DND-41 (cell line): Measurements from ENCODE around the gene TOR2A.

Source experiments
- ATAC-seq: fragments of 200-7000 bp; cut with Tn5 transposase; 3 replicates; pipeline ENCODE4 v1.9.1; 2021; ENCODE audit warnings: low read depth; ENCODE audit not compliant: insufficient read depth
- DNase-seq: peaks from one replicate; pipeline ENCODE4 v3.0.0-alpha.2; 2020
- H2AFZ ChIP-seq: 2 replicates; pipeline ENCODE4 v1.6.0; 2012; ENCODE audit warnings: low read depth, low read length
- H3K27ac ChIP-seq: 2 replicates; pipeline ENCODE4 v1.5.1; 2012; ENCODE audit warnings: low read length, inconsistent platforms
- H3K27me3 ChIP-seq: fragments of 200-600 bp; sonication (generic); 2 replicates; pipeline ENCODE4 v1.6.0; 2012; ENCODE audit warnings: low read length, mild to moderate bottlenecking, inconsistent platforms; ENCODE audit not compliant: insufficient read depth, poor library complexity
- H3K36me3 ChIP-seq: 2 replicates; pipeline ENCODE4 v1.5.1; 2012; ENCODE audit warnings: low read length, inconsistent platforms; ENCODE audit not compliant: insufficient read depth
- H3K4me1 ChIP-seq: 2 replicates; pipeline ENCODE4 v1.5.1; 2012; ENCODE audit warnings: mild to moderate bottlenecking, low read length; ENCODE audit not compliant: insufficient read depth
- H3K4me2 ChIP-seq: 2 replicates; pipeline ENCODE4 v1.6.0; 2012; ENCODE audit warnings: mild to moderate bottlenecking, moderate library complexity, low read length, inconsistent platforms; ENCODE audit not compliant: insufficient read depth
- H3K4me3 ChIP-seq, 2 experiments: fragments of 200-600 bp in 1 of 2; shearing (Covaris generic) in 1 of 2; 2 replicates each; pipeline ENCODE4 v1.5.1; 2012 to 2016; ENCODE audit warnings: inconsistent platforms in 2 of 2, low read length in 2 of 2, mild to moderate bottlenecking in 2 of 2, low read depth in 1 of 2, moderate library complexity in 1 of 2
- H3K79me2 ChIP-seq: 2 replicates; pipeline ENCODE4 v1.6.0; 2012; ENCODE audit warnings: low read length, inconsistent platforms; ENCODE audit not compliant: insufficient read depth
- H3K9ac ChIP-seq: 2 replicates; pipeline ENCODE4 v1.6.0; 2012; ENCODE audit warnings: low read depth, mild to moderate bottlenecking, inconsistent platforms, low read length, moderate library complexity
- H3K9me3 ChIP-seq: 2 replicates; pipeline ENCODE4 v1.5.1; 2012; ENCODE audit warnings: low read length, moderate library complexity, mild to moderate bottlenecking, inconsistent platforms; ENCODE audit not compliant: insufficient read depth, severe bottlenecking
- H4K20me1 ChIP-seq: 2 replicates; pipeline ENCODE4 v1.6.0; 2012; ENCODE audit warnings: low read length; ENCODE audit not compliant: insufficient read depth
- EZH2 ChIP-seq: IDR thresholded peaks from 3 replicates; pipeline ENCODE4 v1.6.1; 2012; ENCODE audit warnings: borderline replicate concordance, low read depth, mild to moderate bottlenecking, moderate library complexity, low read length, inconsistent platforms; ENCODE audit not compliant: severe bottlenecking
- TF ChIP-seq, protein P1 (sequence below): IDR thresholded peaks from 2 replicates; pipeline ENCODE4 v1.5.1; 2012; ENCODE audit warnings: borderline replicate concordance, low read length, moderate library complexity, mild to moderate bottlenecking; ENCODE audit not compliant: poor library complexity, severe bottlenecking; ENCODE audit errors: extremely low read depth

TOR2A gene

DNA sequence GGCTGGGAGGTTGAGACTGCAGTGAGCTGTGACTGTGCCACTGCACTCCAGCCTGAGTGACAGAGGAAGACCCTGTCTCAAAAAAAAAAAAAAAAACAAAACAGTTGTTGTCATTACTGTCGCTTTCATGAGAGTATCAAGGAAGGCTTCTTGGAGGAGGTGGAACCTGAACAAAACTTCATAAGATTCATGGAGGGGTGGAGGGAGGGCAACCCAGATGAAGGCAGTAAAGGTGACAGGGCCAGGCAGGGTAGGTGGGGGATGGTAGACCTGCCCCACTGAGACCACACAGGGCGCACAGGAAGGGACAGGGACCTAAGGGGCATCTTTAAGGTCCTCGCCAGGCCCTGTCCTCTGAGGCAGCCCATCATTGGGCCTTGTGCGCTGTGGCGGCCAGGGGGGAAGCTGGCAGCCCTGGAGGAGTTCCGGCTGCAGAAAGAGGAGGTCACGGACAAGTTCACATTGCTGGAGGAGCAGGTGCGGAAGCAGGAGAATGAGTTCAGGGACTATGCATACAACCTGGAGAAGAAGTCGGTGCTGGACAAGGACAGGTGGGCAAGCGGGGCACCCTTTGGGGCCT lies 24.8 kb downstream of the TOR2A start:
- Histone ChIP-seq H4K20me1 (peaks cover 21% of the 10 kb centered on the region), H3K36me3 (no peaks in the 10 kb centered on the region), H3K27me3 (no peaks in the 10 kb centered on the region), H3K9me3 (no peaks in the 10 kb centered on the region), H3K27ac (no peak overlapping the region), H3K4me2 (no peak overlapping the region), H3K4me1 (peaks cover 26% of the 10 kb centered on the region), H3K79me2 (no peaks in the 10 kb centered on the region), H3K9ac (no peak overlapping the region), H3K4me3 (no peak overlapping the region), H2AFZ (no peak overlapping the region)
- no peak for ATAC-seq
- TF ChIP-seq, protein P1, sequence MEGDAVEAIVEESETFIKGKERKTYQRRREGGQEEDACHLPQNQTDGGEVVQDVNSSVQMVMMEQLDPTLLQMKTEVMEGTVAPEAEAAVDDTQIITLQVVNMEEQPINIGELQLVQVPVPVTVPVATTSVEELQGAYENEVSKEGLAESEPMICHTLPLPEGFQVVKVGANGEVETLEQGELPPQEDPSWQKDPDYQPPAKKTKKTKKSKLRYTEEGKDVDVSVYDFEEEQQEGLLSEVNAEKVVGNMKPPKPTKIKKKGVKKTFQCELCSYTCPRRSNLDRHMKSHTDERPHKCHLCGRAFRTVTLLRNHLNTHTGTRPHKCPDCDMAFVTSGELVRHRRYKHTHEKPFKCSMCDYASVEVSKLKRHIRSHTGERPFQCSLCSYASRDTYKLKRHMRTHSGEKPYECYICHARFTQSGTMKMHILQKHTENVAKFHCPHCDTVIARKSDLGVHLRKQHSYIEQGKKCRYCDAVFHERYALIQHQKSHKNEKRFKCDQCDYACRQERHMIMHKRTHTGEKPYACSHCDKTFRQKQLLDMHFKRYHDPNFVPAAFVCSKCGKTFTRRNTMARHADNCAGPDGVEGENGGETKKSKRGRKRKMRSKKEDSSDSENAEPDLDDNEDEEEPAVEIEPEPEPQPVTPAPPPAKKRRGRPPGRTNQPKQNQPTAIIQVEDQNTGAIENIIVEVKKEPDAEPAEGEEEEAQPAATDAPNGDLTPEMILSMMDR = no peak
- no peak for TF ChIP-seq EZH2
- DNase-seq = no peak

DNA sequence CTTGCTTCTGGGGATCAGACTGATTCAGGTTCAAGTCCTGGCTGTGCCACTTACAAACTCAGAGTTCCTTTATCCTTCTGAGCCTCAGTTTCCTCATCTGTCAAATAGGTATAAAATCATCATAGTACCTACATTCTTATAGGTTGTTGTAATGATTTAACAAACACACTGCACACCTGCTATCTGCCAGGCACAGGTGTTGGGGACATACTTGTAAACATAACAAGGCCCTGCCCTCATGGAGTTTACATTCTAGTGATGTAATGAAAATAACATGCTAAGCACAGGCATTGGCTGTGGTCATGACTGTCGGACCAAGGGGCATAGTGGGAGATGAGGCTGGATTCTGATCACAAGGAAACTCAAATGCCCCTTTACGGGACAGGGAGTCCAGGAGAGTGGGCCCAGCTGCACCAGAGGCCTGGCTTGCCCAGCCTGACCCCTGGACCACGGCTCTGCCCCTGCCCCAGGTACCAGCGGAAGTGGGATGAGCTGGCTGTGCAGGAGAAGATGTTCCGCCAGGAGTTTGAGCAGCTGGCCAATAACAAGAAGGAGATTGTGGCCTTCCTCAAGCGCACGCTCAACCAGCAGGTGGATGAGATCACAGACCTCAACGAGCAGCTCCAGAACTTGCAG lies 26.0 kb downstream of the TOR2A start:
- ATAC-seq (no peak), DNase-seq (no peak)
- TF ChIP-seq EZH2 = no peak
- TF ChIP-seq, protein P1 = no peak
- Histone ChIP-seq H4K20me1 (peaks cover 21% of the 10 kb centered on the region), H3K9me3 (no peaks in the 10 kb centered on the region), H3K4me2 (no peak overlapping the region), H3K27ac (no peak overlapping the region), H3K9ac (no peak overlapping the region), H3K36me3 (no peaks in the 10 kb centered on the region), H3K79me2 (no peaks in the 10 kb centered on the region), H3K4me1 (peaks cover 16% of the 10 kb centered on the region), H3K27me3 (no peaks in the 10 kb centered on the region), H2AFZ (no peak overlapping the region), H3K4me3 (no peak overlapping the region)

DNA sequence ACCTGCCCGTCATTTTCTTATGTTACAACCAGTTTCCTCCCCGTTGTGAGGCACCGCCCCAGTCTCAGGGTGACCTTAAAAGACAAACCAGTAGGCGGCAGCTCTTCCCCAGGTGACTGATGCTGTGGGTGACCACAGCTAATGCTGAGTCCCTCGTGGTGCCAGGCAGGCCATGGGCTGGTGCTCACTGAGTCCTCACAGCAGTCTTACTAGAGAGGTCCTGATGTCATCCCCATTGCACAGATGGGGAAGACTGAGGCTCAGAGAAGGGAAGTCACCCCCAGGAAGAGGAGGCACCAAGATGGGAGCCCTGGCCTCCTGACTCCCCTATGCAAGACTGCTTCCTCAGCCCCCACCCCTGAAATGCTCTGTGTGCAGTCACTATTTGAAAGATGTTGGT lies 27.3 kb downstream of the TOR2A start:
- peaks cover 14% of the 10 kb centered on the region for H3K4me1 ChIP-seq
- no peak overlapping the region for H3K4me3 ChIP-seq
- no peak overlapping the region for H2AFZ ChIP-seq
- no peaks in the 10 kb centered on the region for H3K36me3 ChIP-seq
- H3K79me2 ChIP-seq = no peaks in the 10 kb centered on the region
- H3K9ac ChIP-seq = no peak overlapping the region
- no peaks in the 10 kb centered on the region for H3K9me3 ChIP-seq
- H3K27me3 ChIP-seq = no peaks in the 10 kb centered on the region
- no peak for DNase-seq
- TF ChIP-seq, protein P1 = no peak
- TF ChIP-seq EZH2 = no peak
- no peak overlapping the region for H3K4me2 ChIP-seq
- H3K27ac ChIP-seq = no peak overlapping the region
- H4K20me1 ChIP-seq = peaks cover 21% of the 10 kb centered on the region
- ATAC-seq = no peak

DNA sequence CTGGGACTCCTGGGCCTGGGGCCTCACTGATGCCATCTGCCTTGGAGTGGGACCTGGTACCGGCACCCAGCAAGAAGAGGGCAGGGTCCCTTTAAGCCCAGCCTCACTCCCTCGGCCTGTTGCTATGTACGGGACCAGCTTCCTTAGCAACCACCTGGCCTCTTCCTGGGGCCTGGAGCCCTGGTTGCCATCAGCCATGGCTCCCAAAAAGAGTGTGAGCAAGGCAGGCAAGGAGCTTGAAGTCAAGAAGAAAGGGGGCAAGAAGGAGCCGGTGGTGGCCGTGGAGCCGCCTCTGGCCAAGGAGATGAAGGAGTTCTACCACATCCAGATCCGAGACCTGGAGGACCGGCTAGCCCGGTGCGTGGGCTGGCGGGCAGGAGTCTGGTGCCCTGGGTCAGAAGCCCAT lies 28.3 kb downstream of the TOR2A start, which contains the start of gene CFAP157:
CFAP157 (plus strand) TSS at position 153 of the 406 bp plus-strand sequence; CDS start at position 197, 44 bp downstream.
- Histone ChIP-seq H3K4me1 (peaks cover 10% of the 10 kb centered on the region), H3K27me3 (no peaks in the 10 kb centered on the region), H3K9ac (no peak within 1 kb of the TSS), H3K27ac (no peak within 1 kb of the TSS), H4K20me1 (peaks cover 12% of the 10 kb centered on the region), H2AFZ (no peak within 1 kb of the TSS), H3K9me3 (no peaks in the 10 kb centered on the region), H3K4me3 (no peak within 1 kb of the TSS), H3K4me2 (no peak within 1 kb of the TSS), H3K79me2 (no peaks in the 10 kb centered on the region), H3K36me3 (no peaks in the 10 kb centered on the region)
- DNase-seq (no peak), ATAC-seq (no peak)
- TF ChIP-seq, protein P1 = no peak
- no peak for TF ChIP-seq EZH2
